Right lobe of liver (tissue), 6 donors: ENCODE results near the gene SCN8A. TPM values are rescaled to one million over a fixed set of nuclear protein-coding genes. Genes with fewer than 3 reads are reported as not detected.
"Not testable (repeated sequence)": the region's sequence is repeated elsewhere in the genome, so short reads cannot be mapped to it uniquely, and the experiment has no call there.

Experiments
- ATAC-seq, 4 donors: fragments of 200-7000 bp; cut with Tn5 transposase; one replicate each; pipeline ENCODE4 v1.9.1; 2020; ENCODE audit warnings: mild to moderate bottlenecking in 4 of 4, moderate library complexity in 4 of 4
- DNase-seq, 3 donors: peaks; one replicate each; pipeline ENCODE4 v3.0.0-alpha.2; 2020
- H3K27ac ChIP-seq, 3 donors: fragments of 200-600 bp; one replicate each; pipeline ENCODE4 v1.8.0; 2022
- H3K27me3 ChIP-seq, 2 donors: fragments of 200-600 bp; one replicate each; pipeline ENCODE4 v1.8.0; 2022
- H3K36me3 ChIP-seq, 4 donors: fragments of 200-600 bp; sonication (generic) in 1 of 4; one replicate each; pipeline versions ENCODE4 v1.5.1 to v1.8.0; 2017 to 2022; ENCODE audit warnings: control low read depth in 1 of 4
- H3K4me1 ChIP-seq, 4 donors: fragments of 200-600 bp; sonication (generic) in 1 of 4; one replicate each; pipeline versions ENCODE4 v1.5.1 to v1.8.0; 2017 to 2022; ENCODE audit warnings: control low read depth in 1 of 4
- H3K4me3 ChIP-seq, 3 donors: fragments of 200-600 bp; one replicate each; pipeline ENCODE4 v1.8.0; 2022
- H3K9me3 ChIP-seq, 4 donors: fragments of 200-600 bp; sonication (generic) in 1 of 4; one replicate each; pipeline versions ENCODE4 v1.5.1 to v1.8.0; 2017 to 2022; ENCODE audit warnings: control low read depth in 1 of 4
- POLR2A ChIP-seq: fragments of 450-650 bp; IDR thresholded peaks from one replicate; pipeline ENCODE4 v1.6.1; 2017; ENCODE audit warnings: antibody characterized with exemption, mild to moderate bottlenecking
- WGBS: methylation state at CpG from one replicate; pipeline ENCODE4 v1.1.6; 2018; ENCODE audit warnings: low coverage, low lambda C conversion rate; ENCODE audit not compliant: insufficient coverage; ENCODE audit errors: missing lambda C conversion rate; 5-methylcytosine and 5-hydroxymethylcytosine counted together
- intact Hi-C, 2 donors: fragments of 100-400 bp; cut with DNase I; formaldehyde crosslinking; loops; one replicate each; pipeline versions ENCODE4 v1.11.2 to v1.14.1; 2022
- total RNA-seq, 6 experiments: library from RNA; depleted of rRNA in 2 of 6; stranded (reverse); fragments of >200 nt in 2 of 6; fragmentation: NEBNext Ultra II Directional in 3 of 6; extraction: Animal tissue kit (Norgen Biotek cat#: 25700) in 3 of 6; gene quantifications; one replicate each; pipeline versions ENCODE4 v1.1.0 to v1.2.4, GENCODE V29; 2016 to 2023
- TF ChIP-seq, protein P1 (sequence below), 4 donors: fragments of 200-600 bp in 3 of 4; fragments of 450-650 bp in 1 of 4; IDR thresholded peaks; one replicate each; pipeline versions ENCODE4 v1.5.1 to v1.8.0; 2016 to 2022; ENCODE audit warnings: antibody characterized with exemption in 4 of 4, mild to moderate bottlenecking in 2 of 4
- donor health status: DM: no; HTN: yes; CAD: no.
- donor health status: DM: no; HTN: no; CAD: no.
- donor health status: DM: no; HTN: no; CAD: no.
- donor health status: DM: no; HTN: yes; CAD: no.
- donor health status: DM: no; HTN: yes; CAD: no.

The SCN8A gene
- total RNA-seq, 6 experiments from 2014 or later, result 1.7 to 5.6 (median 3.7) TPM

DNA sequence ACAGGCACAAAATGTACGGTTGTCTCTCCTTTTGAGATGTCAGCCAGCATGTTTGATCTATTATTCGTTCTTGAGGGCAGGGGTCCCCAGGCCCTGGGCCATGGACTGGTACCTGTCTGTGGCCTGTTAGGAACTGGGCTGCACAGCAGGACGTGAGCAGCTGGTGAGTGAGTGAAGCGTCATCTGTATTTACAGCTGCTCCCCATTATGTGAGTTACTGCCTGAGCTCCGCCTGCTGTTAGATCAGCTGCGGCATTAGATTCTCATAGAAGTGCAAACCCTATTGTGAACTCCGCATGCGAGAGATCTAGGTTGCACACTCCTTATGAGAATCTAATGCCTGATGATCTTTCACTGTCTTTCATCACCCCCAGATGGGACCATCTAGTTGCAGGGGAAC is 41.4 kb upstream of the SCN8A start:
- DNase-seq (no peak), ATAC-seq (no peak)
- no peaks in the 10 kb centered on the region for H3K4me1 ChIP-seq
- no peak overlapping the region for H3K27ac ChIP-seq
- H3K36me3 ChIP-seq, result no peaks in the 10 kb centered on the region
- TF ChIP-seq POLR2A, result no peak
- TF ChIP-seq, protein P1, sequence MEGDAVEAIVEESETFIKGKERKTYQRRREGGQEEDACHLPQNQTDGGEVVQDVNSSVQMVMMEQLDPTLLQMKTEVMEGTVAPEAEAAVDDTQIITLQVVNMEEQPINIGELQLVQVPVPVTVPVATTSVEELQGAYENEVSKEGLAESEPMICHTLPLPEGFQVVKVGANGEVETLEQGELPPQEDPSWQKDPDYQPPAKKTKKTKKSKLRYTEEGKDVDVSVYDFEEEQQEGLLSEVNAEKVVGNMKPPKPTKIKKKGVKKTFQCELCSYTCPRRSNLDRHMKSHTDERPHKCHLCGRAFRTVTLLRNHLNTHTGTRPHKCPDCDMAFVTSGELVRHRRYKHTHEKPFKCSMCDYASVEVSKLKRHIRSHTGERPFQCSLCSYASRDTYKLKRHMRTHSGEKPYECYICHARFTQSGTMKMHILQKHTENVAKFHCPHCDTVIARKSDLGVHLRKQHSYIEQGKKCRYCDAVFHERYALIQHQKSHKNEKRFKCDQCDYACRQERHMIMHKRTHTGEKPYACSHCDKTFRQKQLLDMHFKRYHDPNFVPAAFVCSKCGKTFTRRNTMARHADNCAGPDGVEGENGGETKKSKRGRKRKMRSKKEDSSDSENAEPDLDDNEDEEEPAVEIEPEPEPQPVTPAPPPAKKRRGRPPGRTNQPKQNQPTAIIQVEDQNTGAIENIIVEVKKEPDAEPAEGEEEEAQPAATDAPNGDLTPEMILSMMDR (IDR thresholded peaks at IDR 0.05), result no peak
- intact Hi-C loops, result no loop called here
- 76% methylated on average over 6 of the region's 8 CpGs for WGBS
- no peaks in the 10 kb centered on the region for H3K9me3 ChIP-seq
- no peaks in the 10 kb centered on the region for H3K27me3 ChIP-seq
- H3K4me3 ChIP-seq, result no peak overlapping the region

DNA sequence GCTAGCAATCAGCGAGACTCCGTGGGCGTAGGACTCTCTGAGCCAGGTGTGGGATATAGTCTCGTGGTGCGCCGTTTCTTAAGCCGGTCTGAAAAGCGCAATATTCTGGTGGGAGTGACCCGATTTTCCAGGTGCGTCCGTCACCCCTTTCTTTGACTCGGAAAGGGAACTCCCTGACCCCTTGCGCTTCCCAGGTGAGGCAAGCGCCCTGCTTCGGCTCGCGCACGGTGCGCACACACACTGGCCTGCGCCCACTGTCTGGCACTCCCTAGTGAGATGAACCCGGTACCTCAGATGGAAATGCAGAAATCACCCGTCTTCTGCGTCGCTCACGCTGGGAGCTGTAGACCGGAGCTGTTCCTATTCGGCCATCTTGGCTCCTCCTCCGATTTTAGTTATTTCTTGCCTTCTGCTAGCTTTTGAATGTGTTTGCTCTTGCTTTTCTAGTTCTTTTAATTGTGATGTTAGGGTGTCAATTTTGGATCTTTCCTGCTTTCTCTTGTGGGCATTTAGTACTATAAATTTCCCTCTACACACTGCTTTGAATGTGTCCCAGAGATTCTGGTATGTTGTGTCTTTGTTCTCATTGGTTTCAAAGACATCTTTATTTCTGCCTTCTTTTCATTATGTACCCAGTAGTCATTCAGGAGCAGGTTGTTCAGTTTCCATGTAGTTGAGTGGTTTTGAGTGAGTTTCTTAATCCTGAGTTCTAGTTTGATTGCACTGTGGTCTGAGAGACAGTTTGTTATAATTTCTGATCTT is 22.6 kb upstream of the SCN8A start:
- H3K27ac ChIP-seq, H3K27me3 ChIP-seq, DNase-seq, H3K9me3 ChIP-seq, ATAC-seq, H3K4me3 ChIP-seq, H3K4me1 ChIP-seq, H3K36me3 ChIP-seq, intact Hi-C loops: not testable (repeated sequence)
- WGBS, result 80% methylated on average over 2 of the region's 28 CpGs

DNA sequence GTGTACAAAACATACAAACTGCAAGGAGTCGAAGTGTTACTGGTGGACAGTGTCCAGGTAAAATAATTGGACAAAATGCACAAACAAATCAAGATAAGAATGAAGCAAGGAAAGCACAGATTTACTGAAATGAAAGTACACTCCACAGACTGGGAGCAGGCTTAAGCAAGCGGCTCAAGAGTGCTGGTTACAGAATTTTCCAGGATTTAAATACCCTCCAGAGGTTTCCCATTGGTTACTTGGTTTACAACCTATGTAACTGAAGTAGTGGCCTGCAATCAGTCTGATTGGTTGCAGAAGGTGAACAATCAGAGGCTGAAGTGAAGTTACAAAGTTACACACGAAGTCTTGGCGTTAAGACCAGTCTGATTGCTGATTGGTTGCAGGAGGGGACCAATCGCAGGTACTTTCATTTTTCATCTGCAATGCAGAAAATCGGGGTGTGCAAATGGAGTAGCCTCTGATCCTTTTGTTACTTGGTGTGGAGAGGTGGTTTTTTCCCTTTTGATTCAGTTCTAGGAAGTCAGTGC is 11.6 kb upstream of the SCN8A start:
- ATAC-seq (no peak), DNase-seq (no peak)
- Histone ChIP-seq H3K27ac (no peak overlapping the region), H3K27me3 (no peaks in the 10 kb centered on the region), H3K9me3 (no peaks in the 10 kb centered on the region), H3K4me1 (no peaks in the 10 kb centered on the region), H3K4me3 (no peak overlapping the region), H3K36me3 (no peaks in the 10 kb centered on the region)
- TF ChIP-seq POLR2A, result no peak
- TF ChIP-seq, protein P1 (IDR thresholded peaks at IDR 0.05), result no peak
- intact Hi-C loops, result no loop called here
- 61% methylated on average over 5 of the region's 6 CpGs for WGBS

DNA sequence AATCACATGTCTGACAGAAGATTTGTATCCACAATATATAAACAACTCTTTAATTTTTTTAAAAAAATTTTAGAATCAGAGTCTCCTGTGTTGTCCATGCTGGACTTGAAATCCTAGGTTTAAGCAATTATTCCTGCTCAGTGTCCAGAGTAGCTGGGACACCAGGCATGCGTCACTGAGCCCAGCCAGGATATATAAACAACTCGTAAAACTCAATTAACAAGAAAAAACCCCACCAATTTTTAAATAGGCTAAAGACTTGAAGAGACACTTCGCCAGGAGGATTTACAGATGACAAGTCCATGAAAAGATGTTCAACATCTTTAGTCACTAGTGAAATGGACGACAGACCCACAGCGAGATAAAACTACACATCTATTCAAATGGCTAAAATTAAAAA is 2.0 kb upstream of the SCN8A start:
- Histone ChIP-seq H3K27me3 (no peaks in the 10 kb centered on the region), H3K27ac (no peak overlapping the region), H3K4me1 (peaks cover 0 to 4% (median 0%) of the 10 kb centered on the region in 4 donors), H3K36me3 (no peaks in the 10 kb centered on the region), H3K9me3 (no peaks in the 10 kb centered on the region), H3K4me3 (no peak overlapping the region)
- TF ChIP-seq, protein P1 (IDR thresholded peaks at IDR 0.05), result no peak
- TF ChIP-seq POLR2A, result no peak
- no peak for ATAC-seq
- intact Hi-C loops, result no loop called here
- DNase-seq, result no peak
- whole genome bisulfite sequencing, result 79% methylated on average over 5 of the region's 5 CpGs

DNA sequence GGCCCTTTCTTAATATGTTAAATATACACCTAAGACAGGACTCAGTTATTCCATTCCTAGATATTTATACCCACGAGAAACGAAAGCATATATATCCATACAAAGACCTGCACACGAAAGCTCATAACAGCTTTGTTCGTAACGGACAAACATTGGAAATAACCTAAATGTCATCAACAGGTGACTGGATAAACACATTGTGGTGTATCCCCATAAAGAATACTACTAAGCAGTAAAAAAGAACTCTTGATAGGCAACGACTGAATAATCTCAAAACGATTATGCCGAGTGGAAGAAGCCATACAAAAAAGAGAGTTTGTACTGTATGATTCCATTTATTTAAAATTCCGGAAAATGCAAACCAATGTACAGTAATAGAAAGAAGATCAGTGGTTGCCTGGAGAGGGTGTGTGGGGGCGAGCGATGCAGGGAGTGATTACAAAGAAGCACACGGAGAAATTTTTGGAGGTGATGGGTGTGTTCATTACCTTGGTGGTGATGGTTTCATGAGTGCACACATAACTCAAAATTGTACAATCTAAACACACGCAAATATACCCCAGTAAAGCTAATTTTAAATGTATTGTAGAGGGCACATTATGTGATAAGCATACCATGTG is 1.4 kb upstream of the SCN8A start:
- TF ChIP-seq, protein P1 (IDR thresholded peaks at IDR 0.05), result no peak
- no peak for TF ChIP-seq POLR2A
- Histone ChIP-seq H3K27ac (no peak overlapping the region), H3K27me3 (no peaks in the 10 kb centered on the region), H3K9me3 (no peaks in the 10 kb centered on the region), H3K4me1 (peaks cover 0 to 4% (median 0%) of the 10 kb centered on the region in 4 donors), H3K36me3 (no peaks in the 10 kb centered on the region), H3K4me3 (no peak overlapping the region)
- 83% methylated on average over 13 of the region's 13 CpGs for WGBS
- DNase-seq (no peak), ATAC-seq (no peak)
- intact Hi-C loops, result no loop called here
